Hematopoietic multipotent progenitor cell treated with erythropoietin and hydrocortisone succinate and interleukin-3 and kit ligand, for 6 days (in vitro differentiated cells): ENCODE measurements around the gene MBD3L5.
A peak's percentile ranks its signal among the peaks of the same experiment; 100 is the strongest.
"Not testable (repeated sequence)": the region's sequence is repeated elsewhere in the genome, so short reads cannot be mapped to it uniquely, and the experiment has no call there.

ENCODE experiments used
- DNase-seq: peaks from one replicate; pipeline ENCODE4 v3.0.0-alpha.2; 2015

Gene MBD3L5

DNA sequence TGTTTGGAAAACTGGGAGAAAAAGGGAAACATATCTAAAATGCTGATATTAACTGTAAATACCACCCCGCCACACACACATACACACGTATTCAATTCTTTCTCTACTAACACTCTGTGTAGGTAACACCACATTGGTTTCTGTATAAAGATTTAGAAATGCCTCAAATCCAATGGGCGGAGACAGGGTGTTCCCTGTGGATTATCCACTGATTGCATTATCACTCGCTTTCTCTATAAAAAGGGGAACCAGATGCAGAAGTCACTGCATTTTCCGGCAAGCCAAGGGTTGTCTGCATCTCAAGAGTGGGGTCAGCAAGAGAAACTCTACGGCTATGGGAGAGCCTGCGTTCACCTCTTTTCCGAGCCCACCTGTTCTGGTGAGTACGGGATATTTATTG is at the start of gene MBD3L5:
MBD3L5 (plus strand) TSS at position 301 of the 400 bp plus-strand sequence; CDS start at position 335, 34 bp downstream.
- DNase-seq = not testable (repeated sequence)

DNA sequence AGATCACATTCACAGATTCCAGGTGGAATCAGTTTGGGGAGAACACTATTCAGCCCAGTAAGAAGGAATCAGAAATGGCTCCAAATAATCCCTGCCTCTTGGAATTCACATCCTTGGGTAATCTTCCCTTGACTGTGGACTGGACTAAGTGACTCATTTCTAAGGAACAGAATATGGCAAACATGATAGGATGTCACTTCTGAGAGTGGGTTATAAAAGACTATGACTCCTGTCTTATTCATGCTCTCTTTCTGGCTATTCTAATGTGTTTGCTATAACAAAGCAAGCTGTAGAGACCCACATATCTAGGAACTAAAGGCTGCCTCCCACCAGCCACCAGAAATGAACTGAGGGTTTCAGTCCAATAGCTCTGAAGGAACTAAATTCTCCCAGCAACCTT is 46.9 kb upstream of the MBD3L5 start:
- no peak for DNase-seq

DNA sequence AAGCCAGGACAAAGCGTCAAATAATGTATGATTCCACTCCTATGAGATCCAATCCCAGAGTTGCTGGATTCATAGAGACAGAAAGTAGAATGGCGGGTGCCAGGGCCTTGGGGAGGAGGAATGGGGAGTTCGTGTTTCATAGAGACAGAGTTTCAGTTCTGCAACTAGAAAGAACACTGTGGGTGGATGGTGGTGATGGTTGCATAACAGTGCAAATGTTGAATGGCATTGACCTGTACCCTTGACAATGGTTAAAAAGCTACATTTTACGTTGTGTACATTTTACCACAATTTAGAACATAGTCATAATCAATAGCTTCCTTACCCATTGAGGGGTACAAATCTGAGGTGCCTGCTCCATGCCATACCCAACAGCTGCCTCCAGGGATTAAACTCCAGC is 42.5 kb upstream of the MBD3L5 start:
- DNase-seq = no peak

DNA sequence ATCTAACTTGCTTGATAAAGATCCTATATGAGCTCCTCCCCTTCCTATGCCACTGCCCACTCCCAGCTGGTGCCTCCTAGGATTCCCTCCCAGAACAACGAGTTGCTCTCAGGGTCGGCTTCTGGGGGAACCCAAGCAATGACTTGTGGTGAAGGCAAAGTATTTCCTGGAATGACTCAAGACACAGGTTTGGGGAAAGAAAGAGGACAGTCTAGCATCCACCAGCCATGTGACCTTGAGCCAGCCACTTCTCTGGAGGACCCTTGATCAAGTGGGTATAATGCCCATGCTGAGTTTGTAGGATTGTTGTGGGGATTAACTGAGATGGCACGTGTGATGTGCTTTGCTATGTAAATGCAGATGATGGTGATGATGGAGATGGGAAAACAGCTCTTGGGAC is 42.1 kb upstream of the MBD3L5 start:
- no peak for DNase-seq

DNA sequence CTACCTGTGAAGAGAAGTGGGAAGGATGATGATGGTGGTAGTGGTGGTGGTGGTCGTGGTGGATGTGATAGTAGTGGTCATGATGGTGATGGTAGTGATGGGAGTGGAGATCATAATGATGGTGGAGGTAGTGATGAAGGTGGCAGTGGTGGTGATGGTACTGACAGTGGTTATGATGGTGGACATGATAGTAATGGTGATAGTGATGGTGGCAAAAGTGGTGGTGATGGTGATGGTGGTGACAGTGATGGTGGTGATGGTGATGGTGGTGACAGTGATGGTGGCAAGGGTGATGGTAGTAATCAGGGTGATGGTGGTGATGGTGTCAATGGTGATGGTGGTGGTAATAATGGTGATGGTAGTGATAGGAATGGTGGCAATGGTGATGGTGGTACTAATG is 35.3 kb upstream of the MBD3L5 start:
- no peak for DNase-seq

DNA sequence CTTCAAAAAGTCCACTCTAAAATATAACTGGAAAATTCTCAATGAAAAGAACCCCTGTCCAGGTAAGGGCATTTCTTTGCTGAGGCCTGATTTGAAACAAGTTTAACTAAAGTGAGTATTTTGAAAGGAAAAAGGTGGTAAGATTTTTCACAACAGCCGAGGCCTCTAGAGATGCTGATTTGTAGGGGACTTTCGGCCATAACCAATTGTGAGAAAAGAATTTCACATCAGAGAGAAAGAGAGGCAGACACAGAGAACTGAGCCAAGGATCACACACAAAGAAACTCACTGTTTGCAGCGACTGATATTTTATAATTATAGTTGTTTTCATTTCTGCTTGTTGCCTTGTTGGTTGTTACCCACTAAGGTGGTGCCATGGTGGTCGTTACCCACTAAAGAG is 33.6 kb upstream of the MBD3L5 start:
- DNase-seq = no peak

DNA sequence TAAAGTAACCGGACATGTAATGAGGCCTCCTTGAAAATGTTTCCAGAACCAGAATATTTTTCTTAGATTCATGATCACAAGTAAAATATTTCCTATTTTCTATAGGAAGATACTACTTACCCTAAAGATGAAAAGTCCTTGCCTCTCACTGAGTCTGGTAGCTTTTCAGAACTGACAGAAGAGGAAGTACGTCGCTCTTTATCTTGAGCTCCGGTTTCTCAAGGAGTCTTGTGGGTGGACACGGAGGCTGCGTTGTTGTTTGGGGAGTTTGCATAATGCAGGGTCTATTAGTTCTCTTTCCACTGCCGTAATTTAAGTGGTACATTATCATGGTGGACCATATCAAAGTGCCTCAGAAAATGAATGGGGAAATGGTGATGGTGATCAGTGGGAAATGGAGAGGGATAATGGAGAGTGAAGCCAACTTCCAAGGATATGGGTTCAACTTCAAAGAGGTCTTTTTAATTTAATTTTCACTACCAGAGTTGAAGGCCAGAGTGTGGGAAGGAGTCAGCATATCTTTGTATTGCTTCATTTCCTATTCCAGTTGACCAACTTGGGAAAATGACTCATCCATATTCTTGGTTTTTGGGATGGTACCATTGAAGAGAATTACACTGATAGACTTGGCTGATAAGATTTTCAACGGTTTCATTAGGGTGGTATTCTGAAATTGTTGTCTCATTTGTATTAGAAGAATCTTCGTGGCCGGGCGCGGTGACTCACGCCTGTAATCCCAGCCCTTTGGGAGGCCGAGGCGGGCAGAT is 32.5 kb upstream of the MBD3L5 start:
- peak; percentile 70 for DNase-seq

DNA sequence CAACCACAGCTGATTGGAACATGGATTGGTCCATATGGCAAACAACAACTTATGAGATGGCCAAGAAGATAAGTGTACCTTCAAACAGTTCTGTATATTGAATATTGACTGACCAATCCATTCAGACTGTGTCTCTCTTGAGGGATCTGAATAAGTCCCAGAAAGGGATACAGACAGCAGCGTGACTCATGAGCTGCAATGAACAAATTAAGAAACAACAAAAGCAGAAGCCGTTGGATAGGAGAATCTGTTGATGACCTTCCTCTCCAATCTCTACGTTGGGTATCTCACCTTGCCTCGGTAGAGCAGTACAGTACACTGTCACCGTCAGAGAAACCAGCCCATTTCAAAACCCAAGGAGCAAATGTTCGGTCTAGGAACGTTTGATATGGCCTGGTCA is 30.4 kb upstream of the MBD3L5 start:
- no peak for DNase-seq

DNA sequence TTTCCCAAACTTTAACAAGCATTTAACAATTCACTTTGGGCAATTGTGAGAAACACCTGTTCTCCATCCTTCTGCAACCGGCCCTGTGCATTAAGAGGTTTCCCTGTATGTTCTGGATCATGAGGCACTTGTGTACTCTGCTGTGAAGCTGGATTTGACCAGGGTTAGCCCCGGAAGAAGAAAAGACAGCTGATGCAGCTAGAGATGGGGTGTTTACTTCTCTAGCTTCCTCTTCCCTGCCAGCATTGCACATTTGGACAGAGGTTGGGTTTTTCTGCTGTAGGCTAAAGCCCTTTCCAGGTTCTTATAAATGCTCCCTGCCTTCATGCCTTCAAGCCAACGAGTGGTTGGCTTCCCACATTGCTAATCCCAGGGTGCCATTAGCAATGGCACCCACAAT is 30.0 kb upstream of the MBD3L5 start:
- no peak for DNase-seq

DNA sequence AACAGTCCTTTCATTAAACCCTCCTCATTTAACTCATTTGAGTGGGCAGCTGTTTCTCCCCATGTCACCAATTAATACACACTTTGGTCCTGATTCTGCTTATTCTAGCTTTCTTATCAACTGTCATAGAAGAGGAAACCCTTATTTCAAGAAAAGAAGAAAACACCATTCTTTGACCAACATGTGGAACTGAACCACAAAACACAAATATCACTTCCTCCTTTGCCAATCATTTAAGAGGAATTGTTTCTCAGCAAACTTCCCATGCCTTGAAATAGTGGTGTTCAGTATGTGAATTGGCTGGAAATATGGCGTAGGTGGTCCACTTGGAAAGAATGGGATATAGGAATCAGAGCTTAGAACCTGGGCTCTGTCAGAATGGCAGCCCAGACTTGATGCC is 29.6 kb upstream of the MBD3L5 start:
- DNase-seq = no peak

DNA sequence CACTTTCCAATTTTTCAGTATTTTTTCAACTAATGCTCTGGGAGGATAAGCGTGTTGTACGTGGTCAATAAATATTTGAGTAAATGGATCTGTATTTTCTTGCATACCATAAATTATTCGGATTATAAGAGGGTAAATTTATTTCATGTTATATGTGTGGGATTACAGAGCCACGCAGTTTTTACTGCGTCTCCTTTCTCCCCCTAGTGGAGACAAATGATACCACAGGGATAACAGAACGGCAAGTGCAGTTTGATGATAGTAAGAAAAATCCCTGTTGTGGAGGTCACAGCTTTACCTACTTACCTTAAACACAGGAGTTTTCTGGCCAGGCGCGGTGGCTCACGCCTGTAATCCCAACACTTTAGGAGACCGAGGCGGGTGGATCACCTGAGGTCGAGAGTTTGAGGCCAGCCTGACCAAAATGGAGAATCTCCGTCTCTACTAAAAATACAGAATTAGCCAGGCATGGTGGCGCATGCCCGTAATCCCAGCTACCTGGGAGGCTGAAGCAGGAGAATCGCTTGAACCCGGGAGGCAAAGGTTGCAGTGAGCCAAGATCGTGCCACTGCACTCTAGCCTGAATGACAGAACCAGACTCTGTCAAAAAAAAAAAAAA is 26.0 kb upstream of the MBD3L5 start:
- DNase-seq = peak; percentile 62

DNA sequence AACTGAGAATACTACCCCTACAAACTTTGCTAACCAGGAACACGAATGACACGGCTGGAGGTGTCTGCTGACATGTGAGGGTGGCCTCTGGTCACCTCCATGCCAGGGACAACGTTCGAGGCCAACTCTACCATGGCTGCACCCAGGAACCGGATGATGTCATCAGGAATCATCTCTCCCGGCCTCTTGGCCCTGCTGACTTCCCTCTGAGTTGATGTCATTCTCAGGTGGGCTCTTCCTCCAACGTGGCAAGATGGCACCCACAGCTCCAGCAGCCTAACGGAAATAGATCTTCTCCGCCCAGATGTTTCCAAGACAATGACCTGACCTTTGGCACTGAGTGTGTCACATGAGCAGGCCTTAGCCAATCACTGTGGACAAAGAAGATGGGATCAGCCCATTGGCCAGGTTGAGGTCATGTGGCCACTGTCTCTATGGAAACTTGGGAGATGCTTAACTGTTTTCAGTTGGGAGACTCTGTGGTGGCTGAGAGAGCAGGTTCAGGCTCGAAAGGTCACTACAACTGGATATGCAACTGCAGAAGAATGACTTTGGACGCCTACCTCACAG is 24.2 kb upstream of the MBD3L5 start:
- no peak for DNase-seq

DNA sequence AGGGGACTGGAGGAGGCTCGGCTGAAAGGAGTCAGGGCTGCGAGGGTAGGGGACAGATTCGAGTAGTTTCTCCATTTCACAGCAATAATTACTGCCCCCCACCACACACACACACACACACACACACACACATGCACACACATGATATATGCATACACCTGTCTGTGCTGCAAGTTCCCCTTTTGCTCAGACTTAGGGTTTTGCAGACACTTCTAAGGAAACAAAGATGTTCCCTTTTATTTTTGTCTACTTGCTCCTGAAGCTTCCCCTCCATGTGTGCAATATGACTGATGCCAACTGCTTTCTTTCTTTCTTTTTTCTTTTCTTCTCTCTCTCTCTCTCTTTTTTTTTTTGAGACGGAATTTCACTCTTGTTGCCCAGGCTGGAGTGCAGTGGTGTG is 22.5 kb upstream of the MBD3L5 start:
- no peak for DNase-seq

DNA sequence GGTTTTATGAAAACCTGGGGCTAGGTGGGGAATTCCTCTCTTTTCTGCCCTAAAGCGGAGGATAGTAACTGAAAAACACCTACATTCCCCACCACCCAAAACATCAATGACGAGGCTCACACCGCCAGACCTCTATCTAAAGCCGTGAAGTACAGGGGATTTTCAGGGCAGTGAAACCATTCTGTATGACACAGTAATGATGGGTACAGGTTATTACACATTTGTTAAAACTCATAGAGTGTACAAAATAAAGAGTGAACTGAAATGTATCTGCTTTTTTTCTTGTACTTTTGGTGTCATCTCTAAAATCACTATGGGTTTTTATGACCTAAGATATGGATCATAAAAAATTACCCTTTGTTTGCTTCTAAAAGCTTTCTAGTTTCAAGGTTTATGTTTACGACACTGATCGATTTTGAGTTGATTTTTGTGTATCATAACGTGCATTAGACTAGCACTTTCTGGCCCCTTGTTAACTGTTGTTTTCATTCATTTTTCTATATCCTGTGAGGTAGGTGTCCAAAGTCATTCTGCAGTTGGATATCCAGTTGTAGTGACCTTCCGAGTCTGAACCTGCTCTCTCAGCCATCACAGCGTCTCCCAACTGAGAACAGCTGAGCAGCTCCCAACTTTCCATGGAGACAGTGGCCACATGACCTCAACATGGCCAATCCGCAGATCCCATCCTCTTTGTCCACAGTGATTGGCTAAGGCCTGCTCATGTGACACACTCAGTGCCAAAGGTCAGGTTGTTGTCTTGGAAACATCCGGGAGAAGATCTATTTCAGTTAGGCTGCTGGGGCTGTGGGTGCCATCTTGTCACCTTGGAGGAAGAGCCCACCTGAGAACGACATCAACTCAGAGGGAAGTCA is 19.4 kb upstream of the MBD3L5 start:
- no peak for DNase-seq

DNA sequence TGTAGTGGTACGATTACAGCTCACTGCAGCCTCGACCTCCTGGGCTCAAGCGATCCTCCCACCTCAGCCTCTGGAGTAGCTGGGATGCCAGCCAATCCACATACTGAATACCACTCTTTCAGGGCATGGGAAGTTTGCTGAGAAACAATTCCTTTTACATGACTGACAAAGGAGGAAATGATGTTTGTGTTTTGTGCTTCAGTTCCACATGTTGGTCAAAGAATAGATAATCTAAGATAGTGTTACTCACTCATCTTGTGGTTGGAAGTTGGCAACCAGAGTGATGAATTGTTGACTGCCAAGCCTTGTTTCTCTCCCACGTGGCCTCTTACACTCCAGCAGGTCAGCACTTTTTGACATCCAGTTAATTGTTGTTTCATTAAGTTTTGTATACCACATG is 16.7 kb upstream of the MBD3L5 start:
- DNase-seq = peak; percentile 73

DNA sequence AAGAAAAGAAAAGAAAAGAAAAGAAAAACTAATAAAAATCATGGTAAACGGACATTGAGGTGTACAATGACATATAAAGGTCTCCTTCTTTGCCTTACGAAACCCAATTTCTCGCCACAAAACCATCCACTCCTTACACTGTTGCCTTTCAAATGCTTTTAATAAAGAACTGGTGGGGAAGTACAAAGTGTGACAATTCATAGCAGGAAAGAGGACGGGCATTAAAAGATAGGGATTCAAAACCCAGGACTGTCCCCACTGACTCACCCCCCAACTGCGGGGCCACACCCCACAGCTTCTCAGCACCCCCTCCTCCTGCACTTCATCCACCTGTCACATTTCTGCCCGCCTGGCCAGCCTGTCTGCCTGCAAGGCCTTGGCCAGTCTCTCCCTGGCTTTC is 11.6 kb upstream of the MBD3L5 start:
- no peak for DNase-seq

DNA sequence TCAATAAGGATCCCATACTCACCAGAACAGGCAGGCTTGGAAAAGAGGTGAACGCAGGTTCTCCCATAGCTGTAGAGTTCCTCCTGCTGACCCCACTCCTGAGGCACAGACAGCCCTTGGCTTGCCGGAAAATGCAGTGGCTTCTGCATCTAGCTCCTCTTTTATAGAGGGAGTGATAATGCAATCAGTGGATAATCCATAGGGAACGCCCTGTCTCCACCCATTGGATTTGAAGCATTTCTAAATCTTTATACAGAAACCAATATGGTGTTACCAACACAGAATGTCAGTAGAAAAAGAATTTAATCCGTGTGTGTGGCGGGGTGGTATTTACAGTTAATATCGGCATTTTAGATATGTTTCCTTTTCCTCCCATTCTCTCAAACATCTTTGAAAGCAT is 9.0 kb upstream of the MBD3L5 start, which contains the start of gene MBD3L2B:
MBD3L2B (minus strand) TSS at position 101 of the 400 bp plus-strand sequence; CDS start at position 67, 34 bp downstream.
- DNase-seq = not testable (repeated sequence)

DNA sequence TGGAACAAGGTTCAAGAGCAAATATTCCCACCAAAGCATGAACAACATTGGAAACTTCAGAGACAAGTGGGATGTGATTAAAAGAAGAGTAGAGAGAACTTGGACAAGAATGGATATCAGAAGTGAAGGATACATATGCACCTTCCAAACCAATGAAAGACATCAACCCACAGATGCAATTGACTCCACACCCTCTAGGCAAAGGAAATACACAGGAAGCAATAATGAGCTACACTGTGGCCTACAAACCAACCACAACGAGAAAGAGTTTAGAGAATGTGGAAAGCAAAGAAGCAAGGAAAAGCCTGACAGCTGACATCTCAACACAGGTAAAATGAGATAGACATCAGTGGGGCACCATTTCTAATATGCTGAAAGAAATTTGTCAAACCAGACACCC is 1.6 kb upstream of the MBD3L5 start:
- DNase-seq = not testable (repeated sequence)

DNA sequence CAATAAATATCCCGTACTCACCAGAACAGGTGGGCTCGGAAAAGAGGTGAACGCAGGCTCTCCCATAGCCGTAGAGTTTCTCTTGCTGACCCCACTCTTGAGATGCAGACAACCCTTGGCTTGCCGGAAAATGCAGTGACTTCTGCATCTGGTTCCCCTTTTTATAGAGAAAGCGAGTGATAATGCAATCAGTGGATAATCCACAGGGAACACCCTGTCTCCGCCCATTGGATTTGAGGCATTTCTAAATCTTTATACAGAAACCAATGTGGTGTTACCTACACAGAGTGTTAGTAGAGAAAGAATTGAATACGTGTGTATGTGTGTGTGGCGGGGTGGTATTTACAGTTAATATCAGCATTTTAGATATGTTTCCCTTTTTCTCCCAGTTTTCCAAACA is 9.7 kb downstream of the MBD3L5 start, which contains the start of gene MBD3L4:
MBD3L4 (minus strand) TSS at position 101 of the 400 bp plus-strand sequence; CDS start at position 66, 35 bp downstream.
- not testable (repeated sequence) for DNase-seq

DNA sequence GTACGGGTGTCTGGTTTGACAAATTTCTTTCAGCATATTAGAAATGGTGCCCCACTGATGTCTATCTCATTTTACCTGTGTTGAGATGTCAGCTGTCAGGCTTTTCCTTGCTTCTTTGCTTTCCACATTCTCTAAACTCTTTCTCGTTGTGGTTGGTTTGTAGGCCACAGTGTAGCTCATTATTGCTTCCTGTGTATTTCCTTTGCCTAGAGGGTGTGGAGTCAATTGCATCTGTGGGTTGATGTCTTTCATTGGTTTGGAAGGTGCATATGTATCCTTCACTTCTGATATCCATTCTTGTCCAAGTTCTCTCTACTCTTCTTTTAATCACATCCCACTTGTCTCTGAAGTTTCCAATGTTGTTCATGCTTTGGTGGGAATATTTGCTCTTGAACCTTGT is 11.2 kb downstream of the MBD3L5 start:
- DNase-seq = not testable (repeated sequence)

DNA sequence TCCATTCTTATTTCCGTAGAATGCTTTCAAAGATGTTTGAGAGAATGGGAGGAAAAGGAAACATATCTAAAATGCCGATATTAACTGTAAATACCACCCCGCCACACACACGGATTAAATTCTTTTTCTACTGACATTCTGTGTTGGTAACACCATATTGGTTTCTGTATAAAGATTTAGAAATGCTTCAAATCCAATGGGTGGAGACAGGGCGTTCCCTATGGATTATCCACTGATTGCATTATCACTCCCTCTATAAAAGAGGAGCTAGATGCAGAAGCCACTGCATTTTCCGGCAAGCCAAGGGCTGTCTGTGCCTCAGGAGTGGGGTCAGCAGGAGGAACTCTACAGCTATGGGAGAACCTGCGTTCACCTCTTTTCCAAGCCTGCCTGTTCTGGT is 18.6 kb downstream of the MBD3L5 start, which contains the start of gene MBD3L2:
MBD3L2 (plus strand) TSS at position 301 of the 400 bp plus-strand sequence; CDS start at position 354, 53 bp downstream.
- not testable (repeated sequence) for DNase-seq

DNA sequence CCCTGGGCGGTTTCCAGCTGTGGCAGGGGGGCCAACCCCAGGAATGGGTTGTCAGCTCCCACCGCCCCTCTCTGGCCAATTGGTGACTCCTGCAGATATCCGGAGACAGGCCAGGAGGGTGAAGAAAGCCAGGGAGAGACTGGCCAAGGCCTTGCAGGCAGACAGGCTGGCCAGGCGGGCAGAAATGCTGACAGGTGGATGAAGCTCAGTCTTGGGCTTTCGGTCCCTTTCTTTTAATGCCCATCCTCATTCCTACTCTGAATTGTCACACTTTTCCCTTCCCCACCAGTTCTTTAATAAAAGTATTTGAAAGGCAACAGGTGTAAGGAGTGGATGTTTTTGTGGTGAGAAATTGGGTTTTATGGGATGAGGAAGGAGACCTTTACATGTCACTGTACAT is 21.0 kb downstream of the MBD3L5 start:
- not testable (repeated sequence) for DNase-seq

DNA sequence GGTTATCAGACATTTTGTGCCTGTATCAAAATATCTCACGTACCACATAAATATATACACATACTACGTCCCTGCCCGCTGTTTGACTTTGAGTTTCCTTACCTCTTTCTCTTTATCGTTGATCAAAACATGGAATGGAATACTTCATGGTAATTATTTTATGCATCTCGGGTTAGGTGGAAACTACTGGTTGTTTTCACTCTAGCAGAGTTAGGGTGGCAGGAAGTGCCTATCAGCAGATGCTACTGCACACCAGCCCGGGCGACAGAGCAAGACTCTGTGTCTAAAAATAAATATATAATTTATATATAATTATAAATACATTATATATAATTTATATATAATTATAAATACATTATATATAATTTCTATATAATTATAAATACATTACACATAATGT is 22.5 kb downstream of the MBD3L5 start:
- DNase-seq = not testable (repeated sequence)
